GM12878 (cell line): ENCODE measurements around the gene PCBP4. TPM values are rescaled to one million over a fixed set of nuclear protein-coding genes. Genes with fewer than 3 reads are reported as not detected.

Source experiments
- BCL3 ChIP-seq: IDR thresholded peaks from 2 replicates; pipeline ENCODE4 v1.6.1; 2011; ENCODE audit warnings: borderline replicate concordance, low read depth, mild to moderate bottlenecking, moderate library complexity, low read length; ENCODE audit not compliant: insufficient read depth, poor library complexity, severe bottlenecking
- BHLHE40 ChIP-seq, 2 experiments: fragments of 450-650 bp in 1 of 2; IDR thresholded peaks; 2 replicates each; pipeline ENCODE4 v1.6.1; 2011 to 2017; ENCODE audit warnings: low read depth in 2 of 2, borderline replicate concordance in 1 of 2, improper control_type of control experiment in 1 of 2, low read length in 1 of 2, mild to moderate bottlenecking in 1 of 2
- BMI1 ChIP-seq: fragments of 450-650 bp; IDR thresholded peaks from 2 replicates; pipeline ENCODE4 v1.6.1; 2016; ENCODE audit warnings: mild to moderate bottlenecking, moderate library complexity, borderline replicate concordance
- CHD1 ChIP-seq: IDR thresholded peaks from 2 replicates; pipeline ENCODE4 v1.6.1; 2012; ENCODE audit warnings: low read depth, low read length, improper control_type of control experiment
- CUX1 ChIP-seq: IDR thresholded peaks from 2 replicates; pipeline ENCODE4 v1.6.1; 2012; ENCODE audit warnings: improper control_type of control experiment, low read depth, low read length; ENCODE audit not compliant: insufficient replicate concordance
- EED ChIP-seq: sonication (generic); IDR thresholded peaks from 2 replicates; pipeline ENCODE4 v1.6.1; 2016; ENCODE audit warnings: antibody characterized with exemption, low read depth
- ELK1 ChIP-seq: IDR thresholded peaks from 2 replicates; pipeline ENCODE4 v1.6.1; 2012; ENCODE audit warnings: low read depth, low read length, improper control_type of control experiment
- EZH2 ChIP-seq: IDR thresholded peaks from 2 replicates; pipeline ENCODE4 v1.6.1; 2012; ENCODE audit warnings: low read depth, mild to moderate bottlenecking, control low read depth, inconsistent platforms, low read length, borderline replicate concordance; ENCODE audit not compliant: control insufficient read depth
- IRF4 ChIP-seq: IDR thresholded peaks from 2 replicates; pipeline ENCODE4 v1.6.1; 2011; ENCODE audit warnings: low read depth, low read length
- NKRF ChIP-seq: fragments of 450-650 bp; conservative IDR thresholded peaks from 2 replicates; pipeline ENCODE4 v1.6.1; 2017; ENCODE audit warnings: mild to moderate bottlenecking, moderate library complexity
- NR2C2 ChIP-seq: IDR thresholded peaks from 2 replicates; pipeline ENCODE4 v1.6.1; 2011; ENCODE audit warnings: borderline replicate concordance, low read depth; ENCODE audit not compliant: control insufficient read depth, insufficient read length
- SP1 ChIP-seq: IDR thresholded peaks from one replicate; pipeline ENCODE4 v1.6.1; 2011; ENCODE audit warnings: low read depth, low read length
- SPI1 ChIP-seq: IDR thresholded peaks from 2 replicates; pipeline ENCODE4 v1.6.1; 2011; ENCODE audit warnings: low read depth, mild to moderate bottlenecking, low read length, moderate library complexity, borderline replicate concordance; ENCODE audit not compliant: insufficient read depth
- TARDBP ChIP-seq: IDR thresholded peaks from 2 replicates; pipeline ENCODE4 v1.6.1; 2016; ENCODE audit warnings: borderline replicate concordance
- ZNF24 ChIP-seq: fragments of 450-650 bp; IDR thresholded peaks from 2 replicates; pipeline ENCODE4 v1.6.1; 2017; ENCODE audit warnings: antibody characterized with exemption, mild to moderate bottlenecking
- polyA plus RNA-seq, 11 experiments: library from polyadenylated mRNA; depleted of rRNA in 4 of 11; unstranded in 6 of 11; stranded (reverse) in 5 of 11; fragments of >200 nt; fragmentation: Nextera tagmentation in 4 of 11; fragmentation: Illumina TruSeq in 1 of 11; extraction: Ambion mirVana in 4 of 11; extraction: Trizol in 1 of 11; gene quantifications; 1 replicate in 1 of 11; 2 replicates in 10 of 11; pipeline versions ENCODE4 v1.2.1 to v1.2.3, GENCODE V29; 2011 to 2016; ENCODE audit warnings: inconsistent platforms in 2 of 11, missing spikeins in 2 of 11, low read depth in 1 of 11
- total RNA-seq, 4 experiments: library from RNA; depleted of rRNA in 3 of 4; stranded (reverse); fragments of >200 nt in 3 of 4; fragmentation: Illumina TruSeq in 1 of 4; extraction: Trizol in 1 of 4; gene quantifications; 2 replicates each; pipeline versions ENCODE4 v1.2.1 to v1.2.3, GENCODE V29; 2013 to 2021

PCBP4 gene
- total and polyA plus RNA-seq, 10 of the 15 experiments (the other 5 are each of a cell fraction or from before 2014, with no cell fraction given) = 0.05 to 14.5 (median 4.2) TPM

- TF ChIP-seq ELK1 (peak; percentile 97), BCL3 (no peak), SP1 (peak; percentile 49), EZH2 (no peak), BMI1 (no peak), BHLHE40 (IDR thresholded peaks at IDR 0.05; ENCODE audit: borderline replicate concordance in 1 of 2, low read depth in 2 of 2, low read length in 1 of 2) (peak in 1 of 2 experiments; percentile 70; a peak in 1 of 4 replicates), IRF4 (0 out of 2 replicates have a peak, but pooled peaks have one; percentile 17), NKRF (peak; percentile 36; the same call in 1 of the 2 replicates), CHD1 (peak; percentile 56; the same call in 1 of the 2 replicates), EED (peak; percentile 41; the same call in 1 of the 2 replicates), CUX1 (no peak), TARDBP (peak; percentile 87), NR2C2 (peak; percentile 75), ZNF24 (0 out of 2 replicates have a peak, but pooled peaks have one; percentile 21), SPI1 (no peak)
Observed at GRCh38 chr3:51995346-51996163, 28.3 kb upstream of the PCBP4 start, which contains the start of gene RPL29 (continued).
